H1 (cell line): ENCODE data around the gene PLA2G1B. TPM values are rescaled to one million over a fixed set of nuclear protein-coding genes. Genes with fewer than 3 reads are reported as not detected.

Experiments
- CTCF ChIA-PET: fragments of 300-600 bp; sonication (Branson Sonifier 250); formaldehyde crosslinking; loops from one replicate; lab custom pipeline; 2021; ENCODE audit not compliant: partially characterized antibody; lab: Charles Lee
- POLR2A ChIA-PET: fragments of 300-600 bp; sonication (Branson Sonifier 250); formaldehyde crosslinking; loops from one replicate; lab custom pipeline; 2021; ENCODE audit warnings: inconsistent platforms; ENCODE audit not compliant: partially characterized antibody; lab: Charles Lee
- DNase-seq, 2 experiments: peaks; one replicate each; pipeline versions ENCODE4 v3.0.0 to v3.0.0-alpha.2; 2010 to 2022; ENCODE audit warnings: low spot score in 2 of 2, low read depth in 1 of 2, mixed read lengths in 1 of 2
- FAIRE-seq: peaks from 2 replicates; lab custom pipeline; 2011; peaks lifted over from hg19 to GRCh38; lab: Jason Lieb, UNC
- H2AFZ ChIP-seq: 2 replicates; pipeline ENCODE4 v1.8.1; 2012; ENCODE audit warnings: low read length, inconsistent platforms
- H2AK5ac ChIP-seq: 2 replicates; pipeline ENCODE4 v1.6.1; 2013; ENCODE audit warnings: low read depth, low read length
- H2BK120ac ChIP-seq: replicated peaks from 2 replicates; pipeline ENCODE3; 2013; ENCODE audit warnings: low read depth, low read length, inconsistent platforms
- H2BK12ac ChIP-seq: 2 replicates; pipeline ENCODE4 v1.6.1; 2013; ENCODE audit warnings: low read depth, low read length
- H2BK15ac ChIP-seq: 2 replicates; pipeline ENCODE4 v1.6.1; 2013; ENCODE audit warnings: low read length
- H2BK20ac ChIP-seq: 2 replicates; pipeline ENCODE4 v1.6.1; 2013; ENCODE audit warnings: low read length
- H2BK5ac ChIP-seq: 2 replicates; pipeline ENCODE4 v1.6.1; 2013; ENCODE audit warnings: low read depth, low read length
- H3K14ac ChIP-seq: 2 replicates; pipeline ENCODE4 v1.6.1; 2013; ENCODE audit warnings: inconsistent platforms; ENCODE audit not compliant: insufficient read length
- H3K18ac ChIP-seq: 2 replicates; pipeline ENCODE4 v1.6.1; 2013; ENCODE audit warnings: low read length; ENCODE audit errors: extremely low read depth
- H3K23ac ChIP-seq: 2 replicates; pipeline ENCODE4 v1.6.1; 2013; ENCODE audit warnings: inconsistent platforms; ENCODE audit not compliant: insufficient read length
- H3K23me2 ChIP-seq: 2 replicates; pipeline ENCODE4 v1.6.1; 2013; ENCODE audit warnings: low read depth, low read length
- H3K27ac ChIP-seq: 2 replicates; pipeline ENCODE4 v1.6.1; 2011; ENCODE audit warnings: low read depth, low read length, inconsistent platforms
- H3K27me3 ChIP-seq, 4 experiments: replicated peaks in 1 of 4; 1 replicate in 1 of 4; 2 replicates in 3 of 4; pipeline versions ENCODE4 v1.6.1 to v1.8.1; 2011 to 2013; ENCODE audit warnings: low read length in 3 of 4, mild to moderate bottlenecking in 3 of 4, inconsistent platforms in 2 of 4, mixed read lengths in 2 of 4, moderate library complexity in 1 of 4; ENCODE audit not compliant: control insufficient read depth in 3 of 4, insufficient read depth in 3 of 4; ENCODE audit errors: extremely low read depth in 1 of 4
- H3K36me3 ChIP-seq, 4 experiments: 2 replicates each; pipeline versions ENCODE4 v1.6.1 to v1.8.1; 2011 to 2013; ENCODE audit warnings: mild to moderate bottlenecking in 4 of 4, low read length in 3 of 4, moderate library complexity in 2 of 4, control low read depth in 1 of 4, inconsistent platforms in 1 of 4; ENCODE audit not compliant: insufficient read depth in 4 of 4, control insufficient read depth in 2 of 4
- H3K4ac ChIP-seq: replicated peaks from 2 replicates; pipeline ENCODE3; 2013; ENCODE audit warnings: low read length, low read depth, mixed read lengths, inconsistent platforms; ENCODE audit not compliant: insufficient read length
- H3K4me1 ChIP-seq, 4 experiments: replicated peaks in 1 of 4; 1 replicate in 1 of 4; 2 replicates in 3 of 4; pipeline versions ENCODE4 v1.6.1 to v1.8.1; 2011 to 2013; ENCODE audit warnings: low read length in 3 of 4, inconsistent platforms in 2 of 4, mixed read lengths in 1 of 4; ENCODE audit not compliant: insufficient read depth in 4 of 4, control insufficient read depth in 3 of 4
- H3K4me2 ChIP-seq, 2 experiments: 2 replicates each; pipeline versions ENCODE4 v1.6.1 to v1.8.1; 2011 to 2013; ENCODE audit warnings: low read depth in 2 of 2, low read length in 2 of 2, control low read depth in 1 of 2, inconsistent platforms in 1 of 2, mild to moderate bottlenecking in 1 of 2; ENCODE audit not compliant: insufficient read depth in 1 of 2
- H3K4me3 ChIP-seq, 4 experiments: fragments of 200-600, 300-600 bp in 1 of 4; sonication (generic), shearing (Covaris generic), sonication (Bioruptor Twin) in 1 of 4; 2 replicates each; pipeline versions ENCODE4 v1.5.1 to v1.8.1; 2011 to 2016; ENCODE audit warnings: low read length in 4 of 4, low read depth in 3 of 4, control low read depth in 2 of 4, inconsistent platforms in 2 of 4, mild to moderate bottlenecking in 2 of 4, mixed read lengths in 1 of 4, moderate library complexity in 1 of 4; ENCODE audit not compliant: insufficient read depth in 2 of 4; ENCODE audit errors: extremely low read depth in 1 of 4
- H3K56ac ChIP-seq: replicated peaks from 2 replicates; pipeline ENCODE3; 2013; ENCODE audit warnings: low read depth, mild to moderate bottlenecking, mixed read lengths, low read length, inconsistent platforms; ENCODE audit not compliant: insufficient read length
- H3K79me1 ChIP-seq: 2 replicates; pipeline ENCODE4 v1.6.1; 2013; ENCODE audit warnings: low read depth, low read length, control low read depth
- H3K79me2 ChIP-seq, 2 experiments: 2 replicates each; pipeline versions ENCODE4 v1.6.1 to v1.8.1; 2012 to 2013; ENCODE audit warnings: low read length in 2 of 2, mild to moderate bottlenecking in 2 of 2, inconsistent platforms in 1 of 2; ENCODE audit not compliant: insufficient read depth in 2 of 2, control insufficient read depth in 1 of 2
- H3K9ac ChIP-seq, 4 experiments: replicated peaks in 1 of 4; 1 replicate in 1 of 4; 2 replicates in 3 of 4; pipeline versions ENCODE4 v1.6.1 to v1.8.1; 2011 to 2013; ENCODE audit warnings: low read depth in 3 of 4, low read length in 3 of 4, control low read depth in 2 of 4, mild to moderate bottlenecking in 2 of 4, moderate library complexity in 2 of 4, inconsistent platforms in 1 of 4; ENCODE audit errors: extremely low read depth in 1 of 4
- H3K9me3 ChIP-seq, 2 experiments: 2 replicates each; pipeline versions ENCODE4 v1.6.1 to v1.8.1; 2012 to 2013; ENCODE audit warnings: mild to moderate bottlenecking in 2 of 2, moderate library complexity in 2 of 2, control low read depth in 1 of 2, inconsistent platforms in 1 of 2, low read depth in 1 of 2, low read length in 1 of 2, mixed read lengths in 1 of 2; ENCODE audit not compliant: insufficient read depth in 2 of 2
- H4K20me1 ChIP-seq, 2 experiments: replicated peaks in 1 of 2; 2 replicates each; pipeline versions ENCODE3 to v1.8.1; 2011 to 2013; ENCODE audit warnings: inconsistent platforms in 2 of 2, low read length in 2 of 2, mild to moderate bottlenecking in 1 of 2; ENCODE audit not compliant: insufficient read depth in 2 of 2, control insufficient read depth in 1 of 2
- H4K5ac ChIP-seq: 2 replicates; pipeline ENCODE4 v1.6.1; 2013; ENCODE audit warnings: low read length, low read depth, mixed read lengths, inconsistent platforms; ENCODE audit not compliant: insufficient read length
- H4K8ac ChIP-seq: 2 replicates; pipeline ENCODE4 v1.8.0; 2013; ENCODE audit warnings: mild to moderate bottlenecking, moderate library complexity, low read length, inconsistent platforms; ENCODE audit not compliant: insufficient read depth; ENCODE audit errors: extremely low read depth
- H4K91ac ChIP-seq: replicated peaks from 2 replicates; pipeline ENCODE3; 2013; ENCODE audit warnings: low read length, mixed read lengths, inconsistent platforms; ENCODE audit not compliant: insufficient read length
- BRCA1 ChIP-seq: IDR thresholded peaks from 2 replicates; pipeline ENCODE4 v1.6.1; 2012; ENCODE audit warnings: low read depth, low read length, improper control_type of control experiment
- EP300 ChIP-seq, 2 experiments: IDR thresholded peaks; 1 replicate in 1 of 2; 2 replicates in 1 of 2; pipeline ENCODE4 v1.6.1; 2011 to 2012; ENCODE audit warnings: low read depth in 2 of 2, low read length in 2 of 2, mild to moderate bottlenecking in 2 of 2, borderline replicate concordance in 1 of 2, inconsistent platforms in 1 of 2, moderate library complexity in 1 of 2
- FOSL1 ChIP-seq: IDR thresholded peaks from 2 replicates; pipeline ENCODE4 v1.6.1; 2011; ENCODE audit warnings: mild to moderate bottlenecking, low read depth, low read length, moderate library complexity; ENCODE audit not compliant: insufficient read depth
- JUND ChIP-seq: IDR thresholded peaks from 2 replicates; pipeline ENCODE4 v1.6.1; 2011; ENCODE audit warnings: mild to moderate bottlenecking, improper control_type of control experiment, low read length
- NRF1 ChIP-seq: IDR thresholded peaks from 2 replicates; pipeline ENCODE4 v1.6.1; 2011; ENCODE audit warnings: mild to moderate bottlenecking, low read depth, low read length, improper control_type of control experiment
- WGBS, 2 experiments: shearing (Covaris generic) in 1 of 2; methylation state at CpG; one replicate each; pipeline versions ENCODE4 v1.1.6 to v1.1.7; 2013 to 2015; ENCODE audit warnings: low lambda C conversion rate in 2 of 2, mixed read lengths in 2 of 2, inconsistent platforms in 1 of 2, low coverage in 1 of 2, missing lambda C conversion rate in 1 of 2; ENCODE audit not compliant: insufficient replicate concordance in 2 of 2, insufficient coverage in 1 of 2, insufficient read length in 1 of 2; ENCODE audit errors: extremely low coverage in 1 of 2, missing lambda C conversion rate in 1 of 2; 5-methylcytosine and 5-hydroxymethylcytosine counted together
- polyA plus RNA-seq, 7 experiments: library from polyadenylated mRNA; depleted of rRNA in 3 of 7; stranded (reverse) in 5 of 7; unstranded in 2 of 7; fragments of >200 nt in 5 of 7; fragments of 200-250 nt in 2 of 7; gene quantifications; 1 replicate in 5 of 7; 2 replicates in 1 of 7; 4 replicates in 1 of 7; pipeline versions ENCODE4 v1.2.1 to v1.2.3, GENCODE V29; 2011 to 2013; ENCODE audit warnings: missing spikeins in 2 of 7, mixed read lengths in 2 of 7
- total RNA-seq: library from RNA; stranded (reverse); fragmentation: NEBNext Ultra II Directional; extraction: Animal tissue kit (Norgen Biotek cat#: 25700); gene quantifications from 2 replicates; pipeline ENCODE4 v1.2.1, GENCODE V29; 2021
- TF ChIP-seq, protein P1 (sequence below): IDR thresholded peaks from 2 replicates; pipeline ENCODE4 v1.6.1; 2012; ENCODE audit warnings: inconsistent platforms
- TF ChIP-seq, protein P2 (sequence below): IDR thresholded peaks from 2 replicates; pipeline ENCODE4 v1.6.1; 2012; ENCODE audit warnings: low read length, inconsistent platforms

PLA2G1B gene
- total and polyA plus RNA-seq, 2 of the 8 experiments (the other 6 are each of a cell fraction or from before 2014, with no cell fraction given), result not detected

DNA sequence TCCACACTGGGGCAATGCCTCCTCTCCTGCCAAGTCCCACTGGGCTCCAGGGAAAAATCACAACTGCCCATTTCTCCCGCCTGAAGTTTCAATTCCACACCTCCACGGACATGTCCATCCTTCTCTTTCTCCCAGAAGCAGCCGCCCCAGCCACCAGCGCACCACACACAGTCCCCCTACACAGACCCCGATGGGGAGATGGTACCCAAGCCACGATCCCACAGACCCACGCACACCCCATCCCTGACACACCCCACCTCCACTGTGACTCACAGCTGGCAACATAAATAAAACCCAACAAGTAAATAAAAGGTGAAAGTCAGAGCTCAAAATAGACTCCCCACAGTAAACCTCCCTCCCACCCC, 38.7 kb upstream of the PLA2G1B start:
- H4K20me1 ChIP-seq, result peaks cover 0 to 17% of the 10 kb centered on the region in 2 experiments
- H3K56ac ChIP-seq, result no peak overlapping the region
- H2BK20ac ChIP-seq, result no peak overlapping the region
- H3K18ac ChIP-seq, result no peak overlapping the region
- H3K4me1 ChIP-seq, result peaks cover 25 to 41% (median 30%) of the 10 kb centered on the region in 4 experiments
- H2AK5ac ChIP-seq, result peak overlapping the region; percentile 56; the same call in 1 of the 2 replicates
- peak overlapping the region in 1 of 2 experiments; percentile 86; a peak in 1 of 4 replicates for H3K4me2 ChIP-seq
- peak overlapping the region in 1 of 4 experiments; percentile 74; a peak in 3 of 8 replicates for H3K4me3 ChIP-seq
- H3K23me2 ChIP-seq, result peaks cover 17% of the 10 kb centered on the region
- no peak overlapping the region for H3K27ac ChIP-seq
- H4K91ac ChIP-seq, result no peak overlapping the region
- H4K8ac ChIP-seq, result no peak overlapping the region
- H3K9me3 ChIP-seq, result no peaks in the 10 kb centered on the region
- H3K79me1 ChIP-seq, result peaks cover 7% of the 10 kb centered on the region; the same call in 1 of the 2 replicates
- no peak overlapping the region for H3K4ac ChIP-seq
- peaks cover 0 to 26% of the 10 kb centered on the region in 2 experiments; a peak in 2 of 4 replicates for H3K79me2 ChIP-seq
- peaks cover 0 to 6% (median 5%) of the 10 kb centered on the region in 4 experiments; a peak in 3 of 7 replicates for H3K27me3 ChIP-seq
- no peak overlapping the region for H2BK5ac ChIP-seq
- H3K14ac ChIP-seq, result no peak overlapping the region
- no peak overlapping the region for H4K5ac ChIP-seq
- no peak overlapping the region for H2BK120ac ChIP-seq
- H3K9ac ChIP-seq, result no peak overlapping the region
- no peak overlapping the region for H2AFZ ChIP-seq
- no peak for TF ChIP-seq BRCA1
- TF ChIP-seq NRF1, result no peak
- TF ChIP-seq FOSL1, result no peak
- TF ChIP-seq, protein P1, sequence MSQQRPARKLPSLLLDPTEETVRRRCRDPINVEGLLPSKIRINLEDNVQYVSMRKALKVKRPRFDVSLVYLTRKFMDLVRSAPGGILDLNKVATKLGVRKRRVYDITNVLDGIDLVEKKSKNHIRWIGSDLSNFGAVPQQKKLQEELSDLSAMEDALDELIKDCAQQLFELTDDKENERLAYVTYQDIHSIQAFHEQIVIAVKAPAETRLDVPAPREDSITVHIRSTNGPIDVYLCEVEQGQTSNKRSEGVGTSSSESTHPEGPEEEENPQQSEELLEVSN, result no peak
- no peak for TF ChIP-seq EP300 (IDR thresholded peaks at IDR 0.05; ENCODE audit: borderline replicate concordance in 1 of 2, low read depth in 2 of 2, low read length in 2 of 2)
- TF ChIP-seq, protein P2, sequence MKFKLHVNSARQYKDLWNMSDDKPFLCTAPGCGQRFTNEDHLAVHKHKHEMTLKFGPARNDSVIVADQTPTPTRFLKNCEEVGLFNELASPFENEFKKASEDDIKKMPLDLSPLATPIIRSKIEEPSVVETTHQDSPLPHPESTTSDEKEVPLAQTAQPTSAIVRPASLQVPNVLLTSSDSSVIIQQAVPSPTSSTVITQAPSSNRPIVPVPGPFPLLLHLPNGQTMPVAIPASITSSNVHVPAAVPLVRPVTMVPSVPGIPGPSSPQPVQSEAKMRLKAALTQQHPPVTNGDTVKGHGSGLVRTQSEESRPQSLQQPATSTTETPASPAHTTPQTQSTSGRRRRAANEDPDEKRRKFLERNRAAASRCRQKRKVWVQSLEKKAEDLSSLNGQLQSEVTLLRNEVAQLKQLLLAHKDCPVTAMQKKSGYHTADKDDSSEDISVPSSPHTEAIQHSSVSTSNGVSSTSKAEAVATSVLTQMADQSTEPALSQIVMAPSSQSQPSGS, result no peak
- TF ChIP-seq JUND, result no peak
- ChIA-PET POLR2A (interaction anchor here (0.9 to 3.8 kb wide), 25 partner anchors 8 to 253 kb away, joined by 3 to 22 read pairs (median 4); partner anchors contain the start of genes COQ5, COX6A1, GATC and RNU4-1), CTCF (interaction anchor here (0.6 to 12.5 kb wide), 27 partner anchors 10 to 1335 kb away, joined by 3 to 310 read pairs (median 7); partner anchors contain the start of gene COX6A1)
- DNase-seq, result no peak
- 0 out of 2 replicates have a peak overlapping the region, but pooled peaks have one; percentile 9 for H2BK12ac ChIP-seq
- no peak overlapping the region for H3K23ac ChIP-seq
- H2BK15ac ChIP-seq, result no peak overlapping the region
- H3K36me3 ChIP-seq, result peaks cover 6 to 34% (median 9%) of the 10 kb centered on the region in 4 experiments; a peak in 6 of 8 replicates
- 93% methylated on average over 7 of the region's 7 CpGs; no CpG with 5 or more reads in 1 of the 2 experiments for WGBS, 2 experiments
- no peak for FAIRE-seq
